NCI-H345 treated with DMSO at 0.1 percent for 48 hours (cell line): ENCODE data around the gene SORL1.
"Not testable (repeated sequence)": the region's sequence is repeated elsewhere in the genome, so short reads cannot be mapped to it uniquely, and the experiment has no call there.

Experiments used
- DNase-seq: peaks from one replicate; lab custom pipeline; 2025; ENCODE audit not compliant: unreplicated experiment; lab: John Stamatoyannopoulos, UW

SORL1 gene

GRCh38 chr11:121559606-121560200 lies 107.6 kb downstream of the SORL1 start:
- no peak for DNase-seq

DNA sequence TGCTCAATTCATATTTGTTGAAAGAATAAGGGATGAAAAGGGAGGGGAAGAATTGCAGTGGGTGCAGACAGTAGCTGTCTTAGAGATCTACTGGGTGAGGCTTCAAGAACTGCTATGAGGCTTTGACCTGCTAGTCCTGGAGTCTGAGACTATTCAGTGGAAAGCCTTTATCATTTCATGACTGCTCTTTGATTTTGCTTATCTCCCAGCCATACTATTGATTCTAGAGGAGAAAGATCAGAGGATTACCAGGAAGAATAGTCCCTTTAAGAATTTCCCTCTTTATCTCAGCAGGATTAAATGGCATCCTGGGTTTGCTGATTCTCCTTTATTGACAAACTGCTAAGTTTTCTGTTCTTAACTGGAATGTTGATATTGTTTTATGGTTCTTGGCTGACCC lies 108.1 kb downstream of the SORL1 start:
- no peak for DNase-seq

DNA sequence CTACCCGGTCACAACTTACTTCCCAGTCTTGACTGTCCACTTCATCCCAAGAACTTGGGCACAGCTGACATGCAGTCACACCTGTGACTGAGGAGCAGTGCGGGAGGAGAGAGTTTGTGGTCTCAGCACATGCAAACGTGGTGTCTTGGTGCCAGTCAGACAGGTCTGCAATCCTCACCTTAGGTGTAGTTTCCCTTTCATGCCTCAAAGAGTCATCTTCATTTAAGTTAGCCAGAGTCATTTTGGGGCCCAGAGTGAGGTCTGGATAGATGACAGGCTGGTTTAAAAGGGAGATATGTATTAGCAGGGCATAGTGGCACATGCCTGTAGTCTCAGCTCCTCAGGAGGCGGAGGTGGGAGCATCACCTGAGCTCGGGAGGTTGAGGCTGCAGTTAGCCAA lies 109.1 kb downstream of the SORL1 start:
- DNase-seq, result no peak

DNA sequence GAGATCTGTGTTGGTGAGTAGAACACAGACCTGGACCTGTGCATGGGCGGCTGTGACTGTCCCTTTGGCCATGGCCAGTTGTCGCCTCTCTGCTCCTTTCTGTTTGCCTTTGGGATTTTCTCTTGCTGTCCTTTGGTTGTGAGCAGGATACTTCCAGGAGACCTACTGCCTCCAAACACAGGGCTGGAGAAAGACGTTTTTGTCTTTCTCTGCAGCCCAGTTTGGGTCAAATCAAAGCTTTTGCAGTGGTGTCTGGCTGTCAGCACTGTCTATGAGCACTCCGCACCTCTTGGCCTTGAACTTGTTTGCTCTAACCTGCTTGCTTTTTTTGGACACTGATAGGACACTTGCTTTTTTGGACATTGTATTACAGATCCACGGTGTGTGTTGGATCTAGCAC lies 109.6 kb downstream of the SORL1 start:
- no peak for DNase-seq

DNA sequence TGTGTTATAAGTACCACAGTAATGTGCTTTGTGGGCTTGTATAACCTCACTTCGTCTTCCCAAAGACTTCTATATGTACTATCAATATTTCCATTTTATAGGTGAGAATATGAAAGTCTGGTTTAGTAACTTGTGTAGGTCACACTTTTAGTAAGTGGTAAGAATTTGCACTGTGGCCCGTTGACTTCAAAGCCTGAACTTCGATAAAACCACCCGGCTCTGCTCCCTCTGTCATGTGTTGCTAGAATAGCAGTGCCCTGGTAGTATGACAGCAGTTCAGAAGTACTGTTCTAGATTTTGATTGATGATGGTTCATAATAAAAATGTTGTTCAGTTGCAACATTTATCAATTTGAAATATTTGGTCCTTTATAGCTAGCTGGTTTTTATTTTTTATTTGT lies 110.9 kb downstream of the SORL1 start:
- DNase-seq, result no peak

- peak; percentile 10 for DNase-seq
Observed at GRCh38 chr11:121563900-121564822, 112.0 kb downstream of the SORL1 start.

- no peak for DNase-seq
Observed at GRCh38 chr11:121564948-121565684, 113.0 kb downstream of the SORL1 start.

- peak; percentile 27 for DNase-seq
Observed at GRCh38 chr11:121566279-121567168, 114.4 kb downstream of the SORL1 start.

DNA sequence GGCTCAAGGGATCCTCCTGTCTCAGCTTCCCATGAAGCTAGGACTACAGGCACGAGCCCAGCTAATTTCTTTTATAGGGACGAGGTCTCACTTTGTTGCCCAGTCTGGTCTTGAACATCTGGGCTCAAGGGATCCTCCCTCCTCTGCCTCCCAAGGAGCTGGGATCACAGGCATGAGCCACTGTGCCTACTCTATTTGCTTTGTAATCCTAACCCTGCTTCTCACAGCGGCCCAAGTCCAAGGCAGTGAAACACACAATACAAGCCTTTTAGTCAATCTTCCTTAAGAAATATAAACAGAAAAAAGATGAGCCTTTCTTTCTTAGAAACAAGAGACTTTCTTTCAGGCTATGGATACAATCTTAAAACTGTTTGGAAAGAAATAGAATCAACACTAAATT lies 115.9 kb downstream of the SORL1 start:
- DNase-seq, result no peak

GRCh38 chr11:121569332-121570299 lies 117.5 kb downstream of the SORL1 start:
- DNase-seq, result not testable (repeated sequence)

- DNase-seq, result no peak
Observed at GRCh38 chr11:121570453-121570852, 118.3 kb downstream of the SORL1 start.

DNA sequence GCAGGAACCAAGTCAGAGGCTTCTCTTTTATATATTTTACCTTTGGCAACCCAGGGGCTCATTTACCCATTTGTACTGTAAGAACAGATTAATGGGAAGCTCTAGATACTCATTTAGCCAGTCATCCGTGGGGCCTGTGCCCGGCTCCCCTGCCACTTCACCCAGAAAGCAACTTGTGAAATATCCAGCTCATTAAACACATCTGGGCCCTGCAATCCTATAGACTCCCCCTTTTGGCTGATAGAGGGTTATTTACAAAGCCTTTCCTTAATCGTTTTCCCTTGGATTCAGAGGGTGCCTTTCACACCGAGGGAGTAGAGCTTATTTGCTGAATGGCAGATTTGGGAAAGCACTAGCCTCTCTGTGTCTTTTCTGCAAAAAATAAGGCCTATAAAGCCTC lies 119.4 kb downstream of the SORL1 start:
- DNase-seq, result no peak

DNA sequence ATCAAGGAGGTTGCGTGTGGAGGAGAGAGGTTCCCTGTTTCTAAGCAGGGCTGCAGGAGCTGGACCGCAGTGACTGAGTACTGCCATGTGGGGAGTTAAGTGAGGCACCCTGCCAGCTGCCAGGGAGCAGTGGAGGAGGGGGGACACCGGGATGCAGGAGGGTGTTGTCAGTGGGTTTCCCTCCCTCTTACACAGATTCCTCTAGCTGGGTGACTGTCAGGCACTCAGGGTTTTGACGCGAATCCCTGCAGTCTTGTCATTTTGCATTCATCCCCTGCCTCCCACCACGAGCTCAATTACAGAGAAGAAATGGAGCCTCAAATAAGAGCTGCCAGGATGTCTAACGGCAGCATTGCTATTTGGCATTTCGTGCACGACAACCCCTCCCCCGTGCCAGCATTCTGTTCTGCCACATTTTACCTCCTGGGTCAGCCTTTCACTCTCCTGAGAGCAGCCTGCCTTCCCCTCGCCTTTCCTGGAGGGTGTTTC lies 120.5 kb downstream of the SORL1 start:
- DNase-seq, result no peak

DNA sequence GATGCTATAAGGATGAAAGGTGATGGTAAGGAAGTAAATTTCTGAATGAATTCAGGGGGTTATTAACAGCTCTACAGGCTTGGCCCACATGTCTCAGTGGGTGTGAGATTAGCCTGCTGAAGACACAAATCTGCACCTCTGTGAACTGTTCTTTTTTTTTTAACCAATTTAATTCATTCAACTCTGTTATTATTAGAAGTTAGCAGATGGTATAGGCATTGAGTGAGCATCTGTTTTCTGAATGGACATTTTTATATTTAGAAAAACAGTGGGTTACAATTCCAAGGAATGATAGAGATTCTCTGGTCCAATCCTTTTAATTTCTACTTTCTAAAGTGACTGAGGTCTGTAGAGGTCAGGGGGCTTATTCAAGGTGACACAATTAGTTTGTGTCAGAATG lies 122.7 kb downstream of the SORL1 start:
- DNase-seq, result no peak

DNA sequence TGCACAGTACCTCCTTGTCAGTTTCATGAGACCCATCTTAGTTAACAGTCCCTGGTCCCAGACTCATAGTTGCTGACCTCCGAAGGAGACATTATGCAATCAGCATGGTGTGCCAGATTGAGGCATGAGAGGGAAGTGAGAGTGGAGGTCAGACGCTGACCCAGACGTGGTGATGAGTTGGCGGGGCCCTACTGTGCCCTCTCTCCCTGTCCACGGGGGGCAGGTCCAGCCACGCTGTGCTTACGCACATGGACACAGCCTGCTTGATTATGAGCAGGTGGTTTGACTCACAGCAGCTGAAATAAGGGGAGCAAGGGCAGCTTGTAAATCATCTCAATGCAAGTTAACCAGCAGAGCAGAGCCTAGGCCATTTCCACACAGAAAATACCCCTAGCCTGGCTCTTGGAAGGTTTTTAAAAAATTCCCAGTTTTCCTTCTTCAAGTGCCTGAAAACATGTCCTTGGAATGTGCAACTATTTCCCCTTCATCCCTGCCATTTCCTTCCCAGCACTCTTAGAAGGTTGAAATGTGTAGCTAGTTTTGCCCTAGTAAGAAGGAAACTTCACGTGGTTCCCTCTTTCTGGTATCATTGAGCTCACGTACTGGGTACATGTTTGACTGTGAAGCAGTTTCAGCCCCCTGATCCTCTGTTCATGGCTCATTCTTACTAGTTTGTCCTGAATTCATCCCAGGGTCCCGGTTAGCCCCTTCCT lies 123.3 kb downstream of the SORL1 start:
- DNase-seq, result no peak

- DNase-seq, result no peak
Observed at GRCh38 chr11:121575963-121576290, 123.8 kb downstream of the SORL1 start.

GRCh38 chr11:121576531-121576930 lies 124.4 kb downstream of the SORL1 start:
- DNase-seq, result no peak

- DNase-seq, result no peak
Observed at GRCh38 chr11:121577106-121577848, 125.2 kb downstream of the SORL1 start.
